Large intestine (tissue), 3 donors: ENCODE data around the gene PCDHB6. TPM values are rescaled to one million over a fixed set of nuclear protein-coding genes. Genes with fewer than 3 reads are reported as not detected.
"Not testable (repeated sequence)": the region's sequence is repeated elsewhere in the genome, so short reads cannot be mapped to it uniquely, and the experiment has no call there.

ENCODE experiments used
- DNase-seq, 2 donors: peaks; one replicate each; pipeline versions ENCODE4 v3.0.0 to v3.0.0-alpha.2; 2013
- H3K27ac ChIP-seq: one replicate; pipeline ENCODE4 v1.5.1; 2013; ENCODE audit warnings: low read length
- H3K27me3 ChIP-seq: 2 replicates; pipeline ENCODE4 v1.6.1; 2013; ENCODE audit warnings: low read length; ENCODE audit not compliant: control insufficient read depth, insufficient read depth
- H3K36me3 ChIP-seq: 2 replicates; pipeline ENCODE4 v1.6.1; 2013; ENCODE audit warnings: low read length; ENCODE audit not compliant: control insufficient read depth, insufficient read depth
- H3K4me1 ChIP-seq: one replicate; pipeline ENCODE4 v1.6.1; 2013; ENCODE audit warnings: low read length; ENCODE audit not compliant: control insufficient read depth, insufficient read depth
- H3K4me3 ChIP-seq: one replicate; pipeline ENCODE4 v1.5.1; 2013; ENCODE audit warnings: low read length
- H3K9me3 ChIP-seq: one replicate; pipeline ENCODE4 v1.6.1; 2013; ENCODE audit warnings: mild to moderate bottlenecking, low read depth, low read length, moderate library complexity; ENCODE audit not compliant: control insufficient read depth
- WGBS: methylation state at CpG from one replicate; pipeline ENCODE4 v1.1.5; 2013; ENCODE audit warnings: low lambda C conversion rate; ENCODE audit not compliant: insufficient coverage; 5-methylcytosine and 5-hydroxymethylcytosine counted together
- polyA plus RNA-seq: library from polyadenylated mRNA; unstranded; fragments of 120-200 nt; gene quantifications from one replicate; pipeline ENCODE4 v1.2.1, GENCODE V29; 2013

The PCDHB6 gene
- polyA plus RNA-seq, 1 donor: 0.96 TPM

- no CpG with 5 or more reads among the region's 28 CpGs for WGBS
Measured at GRCh38 chr5:141157901-141158300, 8.0 kb downstream of the PCDHB6 start.

GRCh38 chr5:141172381-141173204, 22.7 kb downstream of the PCDHB6 start, which contains the start of gene PCDHB7:
PCDHB7 (plus strand) TSS chr5:141172644; CDS start chr5:141172836, 192 bp downstream.
- Histone ChIP-seq H3K9me3 (peaks cover 11% of the 10 kb centered on the region), H3K4me1 (no peaks in the 10 kb centered on the region), H3K4me3 (no peak within 1 kb of the TSS), H3K36me3 (no peaks in the 10 kb centered on the region), H3K27me3 (peaks cover 2% of the 10 kb centered on the region), H3K27ac (no peak within 1 kb of the TSS)
- DNase-seq: no peak
- 4% methylated on average over 4 of the region's 20 CpGs for WGBS

More at GRCh38 chr5:141157901-141158300, 8.0 kb downstream of the PCDHB6 start:
- H3K4me1 ChIP-seq, H3K27me3 ChIP-seq, H3K4me3 ChIP-seq, H3K36me3 ChIP-seq, H3K27ac ChIP-seq, DNase-seq: not testable (repeated sequence)
- H3K9me3 ChIP-seq: peaks cover 16% of the 10 kb centered on the region

GRCh38 chr5:141174291-141175104, 24.6 kb downstream of the PCDHB6 start:
- WGBS: no CpG with 5 or more reads among the region's 79 CpGs
- DNase-seq, H3K27me3 ChIP-seq, H3K27ac ChIP-seq, H3K4me1 ChIP-seq, H3K4me3 ChIP-seq, H3K36me3 ChIP-seq: not testable (repeated sequence)
- peaks cover 14% of the 10 kb centered on the region for H3K9me3 ChIP-seq

GRCh38 chr5:141175933-141176332, 26.1 kb downstream of the PCDHB6 start:
- 0% methylated on average over 1 of the region's 1 CpG for WGBS
- no peaks in the 10 kb centered on the region for H3K4me1 ChIP-seq
- H3K27ac ChIP-seq: no peak overlapping the region
- H3K4me3 ChIP-seq: no peak overlapping the region
- no peaks in the 10 kb centered on the region for H3K36me3 ChIP-seq
- peaks cover 20% of the 10 kb centered on the region for H3K9me3 ChIP-seq
- H3K27me3 ChIP-seq: peaks cover 5% of the 10 kb centered on the region
- no peak for DNase-seq

- H3K4me3 ChIP-seq, H3K27ac ChIP-seq, H3K4me1 ChIP-seq, H3K27me3 ChIP-seq, H3K36me3 ChIP-seq, DNase-seq: not testable (repeated sequence)
- WGBS: no CpG with 5 or more reads among the region's 18 CpGs
- peaks cover 20% of the 10 kb centered on the region for H3K9me3 ChIP-seq
Measured at GRCh38 chr5:141177577-141178191, 27.8 kb downstream of the PCDHB6 start, which contains the start of gene PCDHB8. PCDHB8 (plus strand) TSS chr5:141177790; CDS start chr5:141178035, 245 bp downstream.

- not testable (repeated sequence) for H3K27me3 ChIP-seq, H3K36me3 ChIP-seq, H3K4me1 ChIP-seq, DNase-seq, H3K27ac ChIP-seq, H3K4me3 ChIP-seq
- peaks cover 15% of the 10 kb centered on the region for H3K9me3 ChIP-seq
- WGBS: no CpG with 5 or more reads among the region's 39 CpGs
Measured at GRCh38 chr5:141179371-141179770, 29.5 kb downstream of the PCDHB6 start.

- peaks cover 14% of the 10 kb centered on the region for H3K9me3 ChIP-seq
- not testable (repeated sequence) for H3K4me3 ChIP-seq, H3K36me3 ChIP-seq, DNase-seq, H3K27me3 ChIP-seq, H3K4me1 ChIP-seq, H3K27ac ChIP-seq
- WGBS: no CpG with 5 or more reads among the region's 32 CpGs
Measured at GRCh38 chr5:141179876-141180275, 30.0 kb downstream of the PCDHB6 start.

GRCh38 chr5:141180313-141180712, 30.5 kb downstream of the PCDHB6 start:
- DNase-seq: no peak
- WGBS: 60% methylated on average over 1 of the region's 1 CpG
- no peak overlapping the region for H3K4me3 ChIP-seq
- no peak overlapping the region for H3K27ac ChIP-seq
- no peaks in the 10 kb centered on the region for H3K4me1 ChIP-seq
- no peaks in the 10 kb centered on the region for H3K36me3 ChIP-seq
- H3K27me3 ChIP-seq: peaks cover 9% of the 10 kb centered on the region
- peaks cover 13% of the 10 kb centered on the region for H3K9me3 ChIP-seq

GRCh38 chr5:141182248-141182647, 32.4 kb downstream of the PCDHB6 start, which contains the start of gene PCDHB16:
PCDHB16 (plus strand) TSS chr5:141182387; CDS start chr5:141182560, 173 bp downstream.
- H3K36me3 ChIP-seq: no peaks in the 10 kb centered on the region
- DNase-seq: no peak
- no peak within 1 kb of the TSS for H3K4me3 ChIP-seq
- H3K27me3 ChIP-seq: peaks cover 9% of the 10 kb centered on the region
- H3K9me3 ChIP-seq: peaks cover 13% of the 10 kb centered on the region
- no CpG with 5 or more reads among the region's 13 CpGs for WGBS
- no peaks in the 10 kb centered on the region for H3K4me1 ChIP-seq
- H3K27ac ChIP-seq: no peak within 1 kb of the TSS
